Activated B cell treated with CpG ODN at 0.5 μM for 24 hours (primary cell): Measurements from ENCODE around the gene HSD11B2. TPM values are rescaled to one million over a fixed set of nuclear protein-coding genes. Genes with fewer than 3 reads are reported as not detected.

Experiments
- ATAC-seq: fragments of 200-7000 bp; cut with Tn5 transposase; one replicate; pipeline ENCODE4 v1.10.0; 2021; ENCODE audit warnings: low read depth, mild to moderate bottlenecking, moderate library complexity
- CTCF ChIA-PET: fragments of 350-600 bp; sonication (Branson Sonifier 250); formaldehyde crosslinking; loops from one replicate; lab custom pipeline; 2021; ENCODE audit warnings: antibody characterized with exemption; lab: Charles Lee
- POLR2A ChIA-PET: fragments of 350-600 bp; sonication (Branson Sonifier 250); formaldehyde crosslinking; loops from one replicate; lab custom pipeline; 2021; ENCODE audit warnings: antibody characterized with exemption; lab: Charles Lee
- DNase-seq: peaks from one replicate; pipeline ENCODE4 v3.0.0; 2022
- H3K27ac Mint-ChIP-seq: one replicate; pipeline ENCODE4 v1.8.0; 2020; ENCODE audit warnings: mixed read lengths
- H3K27me3 Mint-ChIP-seq: one replicate; pipeline ENCODE4 v1.8.0; 2021; ENCODE audit warnings: mixed read lengths
- H3K36me3 Mint-ChIP-seq: one replicate; pipeline ENCODE4 v1.8.0; 2021; ENCODE audit warnings: low read depth, mixed read lengths
- H3K4me1 Mint-ChIP-seq: one replicate; pipeline ENCODE4 v1.8.0; 2021; ENCODE audit warnings: mixed read lengths
- H3K4me3 Mint-ChIP-seq: one replicate; pipeline ENCODE4 v1.8.0; 2020; ENCODE audit warnings: mild to moderate bottlenecking, mixed read lengths
- H3K9me3 Mint-ChIP-seq: one replicate; pipeline ENCODE4 v1.8.0; 2020; ENCODE audit warnings: mixed read lengths
- CTCF ChIP-seq: fragments of 200-600 bp; IDR thresholded peaks from one replicate; pipeline ENCODE4 v1.8.0; 2022; ENCODE audit warnings: antibody characterized with exemption, mild to moderate bottlenecking
- intact Hi-C: fragments of 100-400 bp; cut with micrococcal nuclease; formaldehyde crosslinking; loops from one replicate; pipeline ENCODE4 v1.15.1; 2024
- total RNA-seq: library from RNA; stranded (reverse); gene quantifications from 2 replicates; pipeline ENCODE4 v1.2.3, GENCODE V29; 2022

HSD11B2 gene
- total RNA-seq, 1 donor from 2014 or later, result 0.49 TPM

DNA sequence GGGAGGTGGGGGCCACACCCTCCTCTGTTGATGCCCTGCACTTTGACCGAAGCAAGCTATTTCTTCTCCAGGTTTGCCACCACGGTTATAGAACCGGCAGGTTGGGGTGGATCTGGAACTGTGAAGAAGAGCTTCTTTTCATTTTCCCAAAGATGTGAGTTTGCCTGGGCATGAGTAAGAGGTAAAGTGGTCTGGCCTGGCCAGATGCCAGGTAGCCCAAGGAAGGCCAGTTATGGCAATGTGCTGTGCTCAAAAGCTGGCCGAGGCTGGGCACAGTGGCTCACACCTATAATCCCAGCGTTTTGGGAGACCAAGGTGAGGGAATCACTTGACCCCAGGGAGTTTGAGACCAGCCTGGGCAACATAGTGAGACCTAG, 31.3 kb downstream of the HSD11B2 start:
- no peak for TF ChIP-seq CTCF
- DNase-seq (no peak), ATAC-seq (no peak)
- intact Hi-C loops, result no loop called here
- Mint-ChIP-seq H3K27me3 (no peaks in the 10 kb centered on the region), H3K4me1 (peaks cover 27% of the 10 kb centered on the region), H3K9me3 (no peaks in the 10 kb centered on the region), H3K36me3 (peaks cover 26% of the 10 kb centered on the region), H3K4me3 (no peak overlapping the region), H3K27ac (no peak overlapping the region)
- POLR2A ChIA-PET, result interaction anchor here (0.6 kb wide), 2 partner anchors 9 to 557 kb away, joined by 4 read pairs; no protein-coding TSS in a partner anchor
- CTCF ChIA-PET, result no interaction called here

DNA sequence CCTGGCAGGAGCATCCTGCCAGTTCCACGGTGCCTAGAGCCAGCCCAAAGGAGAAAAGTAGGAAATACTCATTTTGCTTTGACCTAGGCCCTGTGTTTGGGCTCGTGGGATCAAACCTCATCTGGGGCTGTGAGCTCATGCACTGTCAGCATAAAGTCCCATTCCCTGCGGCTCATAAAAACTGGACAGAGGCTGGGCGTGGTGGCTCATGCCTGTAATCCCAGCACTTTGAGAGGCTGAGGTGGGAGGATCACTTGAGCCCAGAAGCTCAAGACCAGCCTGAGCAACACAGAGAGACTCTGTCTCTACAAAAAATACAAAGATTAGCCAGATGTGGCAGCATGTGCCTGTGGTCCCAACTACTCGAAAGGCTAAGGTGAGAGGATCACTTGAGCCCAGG, 32.1 kb downstream of the HSD11B2 start:
- Mint-ChIP-seq H3K9me3 (no peaks in the 10 kb centered on the region), H3K27ac (no peak overlapping the region), H3K36me3 (peaks cover 26% of the 10 kb centered on the region), H3K4me1 (peaks cover 34% of the 10 kb centered on the region), H3K27me3 (no peaks in the 10 kb centered on the region), H3K4me3 (no peak overlapping the region)
- CTCF ChIA-PET, result interaction anchor here (6.9 kb wide), 1 partner anchor 35 kb away, joined by 63 read pairs; no protein-coding TSS in a partner anchor
- POLR2A ChIA-PET, result no interaction called here
- no peak for TF ChIP-seq CTCF
- DNase-seq (no peak), ATAC-seq (no peak)
- intact Hi-C loops, result no loop called here

GRCh38 chr16:67463691-67464090, 32.8 kb downstream of the HSD11B2 start:
- POLR2A ChIA-PET, result interaction anchor here (0.7 kb wide), 1 partner anchor 106 kb away, joined by 3 read pairs; no protein-coding TSS in a partner anchor
- intact Hi-C loops, result loop anchor here (2.0 kb wide), 1 partner anchor 509 kb away; no protein-coding TSS in a partner anchor
- H3K27ac Mint-ChIP-seq, result no peak overlapping the region
- H3K27me3 Mint-ChIP-seq, result no peaks in the 10 kb centered on the region
- no peak for DNase-seq
- peaks cover 38% of the 10 kb centered on the region for H3K4me1 Mint-ChIP-seq
- no peak for TF ChIP-seq CTCF
- no peak overlapping the region for H3K4me3 Mint-ChIP-seq
- H3K9me3 Mint-ChIP-seq, result no peaks in the 10 kb centered on the region
- no peak for ATAC-seq
- peaks cover 24% of the 10 kb centered on the region for H3K36me3 Mint-ChIP-seq
- CTCF ChIA-PET, result interaction anchor here (1.2 to 6.9 kb wide), 2 partner anchors 36 to 203 kb away, joined by 3 to 63 read pairs; no protein-coding TSS in a partner anchor

DNA sequence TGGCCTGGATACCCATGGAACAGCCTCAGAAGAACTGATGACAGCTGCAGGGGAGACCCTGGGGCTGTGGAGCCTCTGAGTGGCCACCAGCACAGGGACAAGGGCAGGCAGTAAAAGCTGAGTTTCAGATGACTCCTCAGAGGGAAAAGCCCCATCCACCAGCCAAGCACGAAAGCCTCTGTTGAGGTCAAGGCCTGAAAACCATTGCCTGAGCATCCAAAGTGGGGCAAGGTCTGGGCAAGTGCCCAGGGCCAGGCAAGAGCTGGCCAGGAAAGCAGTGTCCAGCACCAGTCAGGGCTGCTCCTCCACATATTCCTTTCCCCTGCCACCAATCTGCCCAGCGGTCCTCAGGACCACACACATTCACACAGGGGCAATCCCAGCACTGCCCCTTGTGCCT, 33.6 kb downstream of the HSD11B2 start:
- no peak for DNase-seq
- H3K4me3 Mint-ChIP-seq, result no peak overlapping the region
- H3K36me3 Mint-ChIP-seq, result peaks cover 20% of the 10 kb centered on the region
- CTCF ChIA-PET, result interaction anchor here (1.2 to 6.9 kb wide), 3 partner anchors 14 to 204 kb away, joined by 3 to 63 read pairs (median 3); no protein-coding TSS in a partner anchor
- TF ChIP-seq CTCF, result no peak
- intact Hi-C loops, result loop anchor here (2.0 kb wide), 1 partner anchor 510 kb away; no protein-coding TSS in a partner anchor
- POLR2A ChIA-PET, result interaction anchor here (0.5 to 1.9 kb wide), 2 partner anchors 16 to 149 kb away, joined by 3 to 9 read pairs; partner anchors contain the start of gene ATP6V0D1
- H3K27ac Mint-ChIP-seq, result no peak overlapping the region
- H3K9me3 Mint-ChIP-seq, result no peaks in the 10 kb centered on the region
- ATAC-seq, result no peak
- peaks cover 39% of the 10 kb centered on the region for H3K4me1 Mint-ChIP-seq
- no peaks in the 10 kb centered on the region for H3K27me3 Mint-ChIP-seq

GRCh38 chr16:67466581-67466980, 35.7 kb downstream of the HSD11B2 start:
- peaks cover 45% of the 10 kb centered on the region for H3K4me1 Mint-ChIP-seq
- H3K36me3 Mint-ChIP-seq, result peaks cover 8% of the 10 kb centered on the region
- POLR2A ChIA-PET, result interaction anchor here (0.8 kb wide), 1 partner anchor 35 kb away, joined by 10 read pairs; no protein-coding TSS in a partner anchor
- H3K27ac Mint-ChIP-seq, result no peak overlapping the region
- no peaks in the 10 kb centered on the region for H3K27me3 Mint-ChIP-seq
- intact Hi-C loops, result loop anchor here (5.0 kb wide), 1 partner anchor 204 kb away; no protein-coding TSS in a partner anchor
- ATAC-seq, result no peak
- CTCF ChIA-PET, result interaction anchor here (0.7 to 6.9 kb wide), 7 partner anchors 13 to 206 kb away, joined by 3 to 63 read pairs (median 4); partner anchors contain the start of gene ZDHHC1
- no peaks in the 10 kb centered on the region for H3K9me3 Mint-ChIP-seq
- no peak overlapping the region for H3K4me3 Mint-ChIP-seq
- no peak for DNase-seq
- no peak for TF ChIP-seq CTCF
